Ovary (tissue), 9 donors: ENCODE data around the gene LDAH. TPM values are rescaled to one million over a fixed set of nuclear protein-coding genes. Genes with fewer than 3 reads are reported as not detected.

Source experiments
- DNase-seq, 5 donors: peaks; one replicate each; pipeline ENCODE4 v3.0.0-alpha.2; 2019 to 2020
- H3K27ac ChIP-seq, 2 donors: fragments of 200-600 bp; one replicate each; pipeline versions ENCODE4 v1.5.1 to v1.8.0; 2019 to 2022
- H3K27me3 ChIP-seq: fragments of 200-600 bp; one replicate; pipeline ENCODE4 v1.8.0; 2022
- H3K36me3 ChIP-seq: fragments of 200-600 bp; sonication (generic); one replicate; pipeline ENCODE4 v1.5.1; 2019
- H3K4me1 ChIP-seq: one replicate; pipeline ENCODE4 v1.8.1; 2013; ENCODE audit warnings: mild to moderate bottlenecking, moderate library complexity; ENCODE audit not compliant: insufficient read depth
- H3K4me3 ChIP-seq: fragments of 200-600 bp; sonication (generic); one replicate; pipeline ENCODE4 v1.5.1; 2017
- H3K9me3 ChIP-seq, 2 donors: fragments of 200-600 bp in 1 of 2; sonication (generic) in 1 of 2; one replicate each; pipeline versions ENCODE4 v1.5.1 to v1.8.1; 2013 to 2019; ENCODE audit warnings: mild to moderate bottlenecking in 1 of 2, moderate library complexity in 1 of 2
- CTCF ChIP-seq, 3 donors: fragments of 450-650 bp in 2 of 3; fragments of 200-600 bp in 1 of 3; IDR thresholded peaks; one replicate each; pipeline versions ENCODE4 v1.5.1 to v1.8.0; 2016 to 2022; ENCODE audit warnings: antibody characterized with exemption in 3 of 3, mild to moderate bottlenecking in 1 of 3
- EP300 ChIP-seq: sonication (generic); formaldehyde crosslinking; IDR thresholded peaks from one replicate; pipeline ENCODE4 v1.6.1; 2017; ENCODE audit warnings: antibody characterized with exemption
- POLR2A ChIP-seq: fragments of 450-650 bp; IDR thresholded peaks from one replicate; pipeline ENCODE4 v1.6.1; 2017; ENCODE audit warnings: antibody characterized with exemption, mild to moderate bottlenecking, moderate library complexity
- WGBS, 3 donors: extraction: QIAGEN DNeasy Blood & Tissue Kit in 1 of 3; methylation state at CpG; one replicate each; pipeline versions ENCODE4 v1.1.5 to v1.1.7; 2013 to 2017; 5-methylcytosine and 5-hydroxymethylcytosine counted together
- intact Hi-C, 4 donors: fragments of 100-400 bp; cut with DNase I; formaldehyde crosslinking; loops; one replicate each; pipeline versions ENCODE4 v1.11.0 to v1.15.1; 2022 to 2023
- polyA plus RNA-seq, 2 donors: library from polyadenylated mRNA; stranded (reverse); fragments of 200-250 nt in 1 of 2; fragments of 350-450 nt in 1 of 2; fragmentation: Illumina TruSeq in 1 of 2; extraction: RNeasy Lipid Tissue Mini Kit (QIAGEN cat#74804) in 1 of 2; gene quantifications; one replicate each; pipeline ENCODE4 v1.2.3, GENCODE V29; 2013 to 2014
- total RNA-seq, 7 donors: library from RNA; depleted of rRNA in 2 of 7; stranded (reverse); fragments of >200 nt in 2 of 7; fragmentation: NEBNext Ultra II Directional in 3 of 7; extraction: Animal tissue kit (Norgen Biotek cat#: 25700) in 3 of 7; gene quantifications; one replicate each; pipeline versions ENCODE4 v1.1.0 to v1.2.4, GENCODE V29; 2016 to 2023
- donor health status: DM: no; HTN: no; CAD: no; lungs with moderate emphysema.
- donor health status: DM: no; HTN: no; CAD: no.
- donor health status: Bipolar disorder and iron deficiency.
- donor health status: DM: yes; HTN: yes; CAD: no.
- donor health status: DM: no; HTN: no; CAD: no.
- donor health status: DM: yes; HTN: yes; CAD: no.

LDAH gene
- total and polyA plus RNA-seq, 9 donors, result 4.0 to 21.0 (median 11.0) TPM

- Histone ChIP-seq H3K4me3 (no peak overlapping the region), H3K9me3 (no peaks in the 10 kb centered on the region), H3K27me3 (no peaks in the 10 kb centered on the region), H3K27ac (no peak overlapping the region), H3K36me3 (no peaks in the 10 kb centered on the region), H3K4me1 (no peaks in the 10 kb centered on the region)
- DNase-seq, result no peak
- intact Hi-C loops, result no loop called here
- TF ChIP-seq CTCF (IDR thresholded peaks at IDR 0.05) (no peak), EP300 (no peak), POLR2A (no peak)
- 95 to 97% (median 97%) methylated on average over 1 of the region's 1 CpG for WGBS, 3 donors
These were observed 7.7 kb downstream of the LDAH start for GRCh38 chr2:20815216-20815615.

- Histone ChIP-seq H3K9me3 (no peaks in the 10 kb centered on the region), H3K4me1 (no peaks in the 10 kb centered on the region), H3K27me3 (no peaks in the 10 kb centered on the region), H3K4me3 (no peak overlapping the region), H3K36me3 (no peaks in the 10 kb centered on the region), H3K27ac (no peak overlapping the region)
- TF ChIP-seq POLR2A (no peak), CTCF (IDR thresholded peaks at IDR 0.05) (no peak), EP300 (no peak)
- intact Hi-C loops, result loop anchor here in 1 of 4 donors (2.0 kb wide), 1 partner anchor 18 kb away; no protein-coding TSS in a partner anchor
- no peak for DNase-seq
- 98 to 100% (median 99%) methylated on average over 2 of the region's 2 CpGs for WGBS, 3 donors
These were observed 10.1 kb downstream of the LDAH start for GRCh38 chr2:20812779-20813178.

- Histone ChIP-seq H3K4me1 (peaks cover 2% of the 10 kb centered on the region), H3K27me3 (no peaks in the 10 kb centered on the region), H3K27ac (no peak overlapping the region), H3K36me3 (no peaks in the 10 kb centered on the region), H3K4me3 (no peak overlapping the region), H3K9me3 (no peaks in the 10 kb centered on the region)
- intact Hi-C loops, result no loop called here
- 66 to 79% (median 71%) methylated on average over 1 of the region's 1 CpG for WGBS, 3 donors
- TF ChIP-seq POLR2A (no peak), CTCF (IDR thresholded peaks at IDR 0.05) (no peak), EP300 (no peak)
- no peak for DNase-seq
These were observed 16.6 kb downstream of the LDAH start for GRCh38 chr2:20806286-20806685.

GRCh38 chr2:20803974-20804373 lies 18.9 kb downstream of the LDAH start:
- no peak overlapping the region for H3K4me3 ChIP-seq
- no peaks in the 10 kb centered on the region for H3K9me3 ChIP-seq
- intact Hi-C loops, result no loop called here
- DNase-seq, result no peak
- TF ChIP-seq CTCF (IDR thresholded peaks at IDR 0.05), result no peak
- no peak for TF ChIP-seq EP300
- TF ChIP-seq POLR2A, result no peak
- H3K27me3 ChIP-seq, result no peaks in the 10 kb centered on the region
- H3K36me3 ChIP-seq, result no peaks in the 10 kb centered on the region
- H3K4me1 ChIP-seq, result peaks cover 2% of the 10 kb centered on the region
- H3K27ac ChIP-seq, result no peak overlapping the region
